Panc1 (cell line): Measurements from ENCODE around the gene OVOL1.

Experiments used
- POLR2AphosphoS5 ChIP-seq: IDR thresholded peaks from 2 replicates; pipeline ENCODE4 v1.6.1; 2012; ENCODE audit warnings: mild to moderate bottlenecking, low read depth, low read length, moderate library complexity
- SIN3A ChIP-seq: IDR thresholded peaks from 2 replicates; pipeline ENCODE4 v1.6.1; 2012; ENCODE audit warnings: low read depth, mild to moderate bottlenecking, low read length, moderate library complexity, borderline replicate concordance; ENCODE audit not compliant: insufficient read depth
- TF ChIP-seq, protein P1 (sequence below): fragments of 450-650 bp; IDR thresholded peaks from 2 replicates; pipeline ENCODE4 v1.5.1; 2017; ENCODE audit warnings: mild to moderate bottlenecking

GRCh38 chr11:65826984-65827735 lies 40.3 kb downstream of the OVOL1 start:
- TF ChIP-seq SIN3A (no peak), POLR2AphosphoS5 (no peak)
- TF ChIP-seq, protein P1, sequence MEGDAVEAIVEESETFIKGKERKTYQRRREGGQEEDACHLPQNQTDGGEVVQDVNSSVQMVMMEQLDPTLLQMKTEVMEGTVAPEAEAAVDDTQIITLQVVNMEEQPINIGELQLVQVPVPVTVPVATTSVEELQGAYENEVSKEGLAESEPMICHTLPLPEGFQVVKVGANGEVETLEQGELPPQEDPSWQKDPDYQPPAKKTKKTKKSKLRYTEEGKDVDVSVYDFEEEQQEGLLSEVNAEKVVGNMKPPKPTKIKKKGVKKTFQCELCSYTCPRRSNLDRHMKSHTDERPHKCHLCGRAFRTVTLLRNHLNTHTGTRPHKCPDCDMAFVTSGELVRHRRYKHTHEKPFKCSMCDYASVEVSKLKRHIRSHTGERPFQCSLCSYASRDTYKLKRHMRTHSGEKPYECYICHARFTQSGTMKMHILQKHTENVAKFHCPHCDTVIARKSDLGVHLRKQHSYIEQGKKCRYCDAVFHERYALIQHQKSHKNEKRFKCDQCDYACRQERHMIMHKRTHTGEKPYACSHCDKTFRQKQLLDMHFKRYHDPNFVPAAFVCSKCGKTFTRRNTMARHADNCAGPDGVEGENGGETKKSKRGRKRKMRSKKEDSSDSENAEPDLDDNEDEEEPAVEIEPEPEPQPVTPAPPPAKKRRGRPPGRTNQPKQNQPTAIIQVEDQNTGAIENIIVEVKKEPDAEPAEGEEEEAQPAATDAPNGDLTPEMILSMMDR, result no peak
